Measurements from ENCODE around the gene DCTD.

DCTD gene

DNA sequence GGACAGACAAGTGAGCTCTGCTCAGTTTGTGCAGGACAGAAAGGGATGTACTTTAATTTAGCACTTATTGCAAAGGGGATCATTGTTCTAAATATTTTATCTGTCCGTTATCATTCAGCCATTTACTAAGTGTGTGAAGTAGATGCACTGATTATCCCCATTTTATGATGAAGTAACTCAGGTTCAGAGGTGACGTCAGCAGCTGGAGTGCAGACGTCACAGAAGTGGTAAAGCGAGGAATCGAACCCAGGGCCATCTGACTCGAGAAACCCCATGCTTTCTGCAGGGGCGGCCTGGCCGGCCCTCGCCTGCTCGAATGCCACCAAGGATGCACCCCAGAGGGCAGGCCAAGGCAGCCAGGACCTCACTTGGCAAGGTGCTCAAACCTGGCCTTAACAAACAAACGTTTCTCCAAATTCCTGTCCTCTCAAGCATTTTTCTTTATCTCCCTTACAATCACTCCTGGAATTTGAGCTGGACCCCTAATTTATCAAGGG, 75.0 kb downstream of the DCTD start:
- H3K36me3 Mint-ChIP-seq, result no peaks in the 10 kb centered on the region
- no peak overlapping the region for H3K4me3 Mint-ChIP-seq
- no peak overlapping the region for H3K27ac Mint-ChIP-seq
- H3K9me3 Mint-ChIP-seq, result no peaks in the 10 kb centered on the region
- CTCF ChIA-PET, result no interaction called here
- H3K4me1 Mint-ChIP-seq, result no peaks in the 10 kb centered on the region
- DNase-seq, result no peak
- peaks cover 12% of the 10 kb centered on the region for H3K27me3 Mint-ChIP-seq

DNA sequence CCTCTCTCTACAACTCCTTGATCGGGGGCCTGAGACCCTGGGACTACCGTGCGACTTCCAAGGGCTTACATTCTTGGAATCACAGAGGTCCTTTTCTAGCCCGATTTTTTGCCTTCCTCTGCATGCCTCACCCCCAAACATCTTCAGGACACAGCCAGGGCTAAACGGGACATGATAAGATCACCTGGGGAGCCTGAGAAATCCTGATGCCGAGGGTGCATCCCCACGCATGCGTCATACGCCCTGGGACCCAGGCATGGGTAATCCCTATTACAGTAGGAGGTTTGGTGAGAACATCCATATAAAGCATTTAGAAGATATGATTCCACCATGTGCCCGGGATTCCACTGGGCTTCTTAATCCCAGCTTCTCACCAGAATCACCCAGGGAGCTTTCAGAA, 77.1 kb downstream of the DCTD start:
- Mint-ChIP-seq H3K36me3 (no peaks in the 10 kb centered on the region), H3K27ac (no peak overlapping the region), H3K9me3 (no peaks in the 10 kb centered on the region), H3K4me3 (no peak overlapping the region), H3K27me3 (peaks cover 19% of the 10 kb centered on the region), H3K4me1 (no peaks in the 10 kb centered on the region)
- CTCF ChIA-PET, result no interaction called here
- no peak for DNase-seq
